KMS-11 (cell line): Measurements from ENCODE around the gene SMIM14.

Experiments used
- H2AFZ ChIP-seq: fragments of 200-600 bp; sonication (generic); 2 replicates; pipeline ENCODE4 v1.6.1; 2016; ENCODE audit warnings: antibody characterized with exemption, mixed run types, low read depth
- H3K27ac ChIP-seq: fragments of 200-600 bp; sonication (generic); 2 replicates; pipeline ENCODE4 v1.6.1; 2016; ENCODE audit warnings: mild to moderate bottlenecking, mixed run types
- H3K27me3 ChIP-seq: fragments of 200-600 bp; sonication (generic); 2 replicates; pipeline ENCODE4 v1.6.1; 2017; ENCODE audit warnings: mild to moderate bottlenecking, low read depth, mixed run types, moderate library complexity; ENCODE audit not compliant: insufficient read depth
- H3K36me3 ChIP-seq: fragments of 200-600 bp; sonication (generic); 2 replicates; pipeline ENCODE4 v1.6.1; 2017; ENCODE audit warnings: mild to moderate bottlenecking, mixed run types; ENCODE audit not compliant: insufficient read depth
- H3K4me1 ChIP-seq: fragments of 200-600 bp; sonication (generic); 2 replicates; pipeline ENCODE4 v1.6.1; 2016; ENCODE audit warnings: mild to moderate bottlenecking, low read depth, mixed run types; ENCODE audit not compliant: poor library complexity, severe bottlenecking
- H3K4me2 ChIP-seq: fragments of 200-600 bp; sonication (generic); 2 replicates; pipeline ENCODE4 v1.7.0; 2016; ENCODE audit warnings: mild to moderate bottlenecking, mixed run types
- H3K4me3 ChIP-seq: fragments of 200-600 bp; sonication (generic); IDR thresholded peaks from 2 replicates; pipeline ENCODE4 v1.6.1; 2017; ENCODE audit warnings: low read depth, low read length, mixed read lengths; ENCODE audit not compliant: insufficient read depth
- H3K79me2 ChIP-seq: fragments of 200-600 bp; sonication (generic); 2 replicates; pipeline ENCODE4 v1.6.1; 2016; ENCODE audit warnings: low read depth, mixed run types; ENCODE audit not compliant: insufficient read depth
- H3K9ac ChIP-seq: fragments of 200-600 bp; sonication (generic); 2 replicates; pipeline ENCODE4 v1.6.1; 2016; ENCODE audit warnings: mild to moderate bottlenecking, mixed run types
- H4K20me1 ChIP-seq: fragments of 200-600 bp; sonication (generic); 2 replicates; pipeline ENCODE4 v1.6.1; 2016; ENCODE audit warnings: mild to moderate bottlenecking, mixed run types; ENCODE audit not compliant: insufficient read depth
- CTCF ChIP-seq: fragments of 200-600 bp; sonication (generic); conservative IDR thresholded peaks from 2 replicates; pipeline ENCODE4 v1.6.1; 2017; ENCODE audit warnings: low read depth, mild to moderate bottlenecking, antibody characterized with exemption, low read length, moderate library complexity, mixed read lengths

Gene SMIM14

DNA sequence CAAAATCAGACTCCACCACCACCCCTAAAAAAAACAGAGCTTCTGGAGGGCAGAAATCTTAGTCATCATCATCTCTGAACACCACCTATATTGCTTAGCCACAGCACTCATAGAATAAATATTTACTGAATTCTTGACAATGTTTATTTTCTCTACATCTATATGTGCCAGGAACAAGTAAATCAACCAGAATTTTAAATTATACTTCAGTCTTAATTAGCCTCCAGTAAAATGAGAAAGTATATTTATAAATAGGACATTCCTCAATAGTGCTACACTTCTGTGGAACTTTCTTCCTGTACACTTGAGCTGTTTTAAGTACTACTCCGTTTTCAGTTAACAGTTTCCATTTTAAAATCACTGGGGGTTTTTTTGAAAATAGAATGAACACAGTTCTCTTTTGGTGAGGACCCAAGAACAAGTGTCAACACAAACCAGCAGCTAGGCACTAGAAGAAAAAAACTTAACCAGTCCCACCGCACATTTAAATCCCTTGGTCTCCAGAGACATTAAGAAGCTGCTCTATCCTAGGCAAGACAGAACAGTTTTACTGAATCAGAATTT, 25.5 kb downstream of the SMIM14 start:
- Histone ChIP-seq H3K36me3 (no peaks in the 10 kb centered on the region), H2AFZ (no peak overlapping the region), H3K27me3 (no peaks in the 10 kb centered on the region), H3K79me2 (no peaks in the 10 kb centered on the region), H3K9ac (no peak overlapping the region), H4K20me1 (no peaks in the 10 kb centered on the region), H3K4me2 (no peak overlapping the region), H3K4me1 (no peaks in the 10 kb centered on the region), H3K4me3 (no peak overlapping the region), H3K27ac (no peak overlapping the region)
- TF ChIP-seq CTCF: no peak

DNA sequence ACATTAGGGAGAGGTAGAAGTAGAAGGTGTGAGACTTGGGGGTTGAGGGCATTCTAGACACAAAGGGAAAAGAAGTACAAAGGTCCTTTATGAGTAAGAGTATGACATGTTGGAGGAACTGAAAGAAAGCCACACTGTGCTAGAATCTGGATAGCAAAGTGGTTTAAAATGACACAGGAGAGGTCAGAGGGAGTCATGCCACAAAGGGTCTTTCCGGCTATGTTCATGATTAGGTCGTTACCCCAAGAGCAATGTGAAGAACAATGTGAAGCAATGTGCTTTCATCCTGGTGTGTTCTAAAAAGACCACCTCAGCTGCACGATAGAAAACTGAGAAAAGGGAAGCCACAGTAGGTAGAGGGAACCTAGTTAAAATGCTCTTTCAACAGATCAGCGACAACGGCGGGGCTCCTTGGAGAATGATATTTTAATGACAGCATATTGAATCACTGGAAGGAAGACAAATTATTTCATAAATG, 29.2 kb downstream of the SMIM14 start:
- H2AFZ ChIP-seq: no peak overlapping the region
- H3K4me1 ChIP-seq: no peaks in the 10 kb centered on the region
- no peaks in the 10 kb centered on the region for H3K36me3 ChIP-seq
- no peaks in the 10 kb centered on the region for H3K79me2 ChIP-seq
- H3K9ac ChIP-seq: no peak overlapping the region
- H3K27ac ChIP-seq: no peak overlapping the region
- H4K20me1 ChIP-seq: no peaks in the 10 kb centered on the region
- no peak for TF ChIP-seq CTCF
- no peaks in the 10 kb centered on the region for H3K27me3 ChIP-seq
- no peak overlapping the region for H3K4me2 ChIP-seq
- H3K4me3 ChIP-seq: no peak overlapping the region

- Histone ChIP-seq H3K4me2 (no peak overlapping the region), H3K27me3 (no peaks in the 10 kb centered on the region), H3K9ac (no peak overlapping the region), H3K36me3 (no peaks in the 10 kb centered on the region), H2AFZ (no peak overlapping the region), H3K4me1 (no peaks in the 10 kb centered on the region), H3K4me3 (no peak overlapping the region), H3K27ac (no peak overlapping the region), H4K20me1 (no peaks in the 10 kb centered on the region), H3K79me2 (no peaks in the 10 kb centered on the region)
- no peak for TF ChIP-seq CTCF
Observed at GRCh38 chr4:39608451-39608850, 30.2 kb downstream of the SMIM14 start.

GRCh38 chr4:39606747-39607146, 31.9 kb downstream of the SMIM14 start:
- H3K79me2 ChIP-seq: no peaks in the 10 kb centered on the region

More at GRCh38 chr4:39606747-39607146, 31.9 kb downstream of the SMIM14 start:
- Histone ChIP-seq H3K4me1 (no peaks in the 10 kb centered on the region), H3K27me3 (no peaks in the 10 kb centered on the region), H2AFZ (no peak overlapping the region), H3K4me2 (no peak overlapping the region), H4K20me1 (no peaks in the 10 kb centered on the region), H3K4me3 (no peak overlapping the region), H3K9ac (no peak overlapping the region), H3K27ac (no peak overlapping the region), H3K36me3 (no peaks in the 10 kb centered on the region)
- no peak for TF ChIP-seq CTCF
